Measurements from ENCODE around the gene RAB31. TPM values are rescaled to one million over a fixed set of nuclear protein-coding genes. Genes with fewer than 3 reads are reported as not detected.

Gene RAB31
- total and polyA plus RNA-seq, 2 of the 13 experiments (the other 11 are each of a cell fraction or from before 2014, with no cell fraction given) = 1.1 to 1.7 TPM

- TF ChIP-seq, protein P1, sequence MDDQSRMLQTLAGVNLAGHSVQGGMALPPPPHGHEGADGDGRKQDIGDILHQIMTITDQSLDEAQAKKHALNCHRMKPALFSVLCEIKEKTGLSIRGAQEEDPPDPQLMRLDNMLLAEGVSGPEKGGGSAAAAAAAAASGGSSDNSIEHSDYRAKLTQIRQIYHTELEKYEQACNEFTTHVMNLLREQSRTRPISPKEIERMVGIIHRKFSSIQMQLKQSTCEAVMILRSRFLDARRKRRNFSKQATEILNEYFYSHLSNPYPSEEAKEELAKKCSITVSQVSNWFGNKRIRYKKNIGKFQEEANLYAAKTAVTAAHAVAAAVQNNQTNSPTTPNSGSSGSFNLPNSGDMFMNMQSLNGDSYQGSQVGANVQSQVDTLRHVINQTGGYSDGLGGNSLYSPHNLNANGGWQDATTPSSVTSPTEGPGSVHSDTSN (CRISPR knock-in tag; IDR thresholded peaks at IDR 0.05; ENCODE audit: borderline replicate concordance) = no peak
- TF ChIP-seq NR2F2 (IDR thresholded peaks at IDR 0.05; ENCODE audit: borderline replicate concordance, low read depth) = peak; percentile 50; the same call in 1 of the 2 replicates
- TF ChIP-seq SAP130 (CRISPR knock-in tag; IDR thresholded peaks at IDR 0.05; ENCODE audit: low read depth) = peak; percentile 70
- TF ChIP-seq HNF4A (CRISPR knock-in tag; IDR thresholded peaks at IDR 0.05) = peak; percentile 43; the same call in 1 of the 2 replicates
- TF ChIP-seq, protein P2, sequence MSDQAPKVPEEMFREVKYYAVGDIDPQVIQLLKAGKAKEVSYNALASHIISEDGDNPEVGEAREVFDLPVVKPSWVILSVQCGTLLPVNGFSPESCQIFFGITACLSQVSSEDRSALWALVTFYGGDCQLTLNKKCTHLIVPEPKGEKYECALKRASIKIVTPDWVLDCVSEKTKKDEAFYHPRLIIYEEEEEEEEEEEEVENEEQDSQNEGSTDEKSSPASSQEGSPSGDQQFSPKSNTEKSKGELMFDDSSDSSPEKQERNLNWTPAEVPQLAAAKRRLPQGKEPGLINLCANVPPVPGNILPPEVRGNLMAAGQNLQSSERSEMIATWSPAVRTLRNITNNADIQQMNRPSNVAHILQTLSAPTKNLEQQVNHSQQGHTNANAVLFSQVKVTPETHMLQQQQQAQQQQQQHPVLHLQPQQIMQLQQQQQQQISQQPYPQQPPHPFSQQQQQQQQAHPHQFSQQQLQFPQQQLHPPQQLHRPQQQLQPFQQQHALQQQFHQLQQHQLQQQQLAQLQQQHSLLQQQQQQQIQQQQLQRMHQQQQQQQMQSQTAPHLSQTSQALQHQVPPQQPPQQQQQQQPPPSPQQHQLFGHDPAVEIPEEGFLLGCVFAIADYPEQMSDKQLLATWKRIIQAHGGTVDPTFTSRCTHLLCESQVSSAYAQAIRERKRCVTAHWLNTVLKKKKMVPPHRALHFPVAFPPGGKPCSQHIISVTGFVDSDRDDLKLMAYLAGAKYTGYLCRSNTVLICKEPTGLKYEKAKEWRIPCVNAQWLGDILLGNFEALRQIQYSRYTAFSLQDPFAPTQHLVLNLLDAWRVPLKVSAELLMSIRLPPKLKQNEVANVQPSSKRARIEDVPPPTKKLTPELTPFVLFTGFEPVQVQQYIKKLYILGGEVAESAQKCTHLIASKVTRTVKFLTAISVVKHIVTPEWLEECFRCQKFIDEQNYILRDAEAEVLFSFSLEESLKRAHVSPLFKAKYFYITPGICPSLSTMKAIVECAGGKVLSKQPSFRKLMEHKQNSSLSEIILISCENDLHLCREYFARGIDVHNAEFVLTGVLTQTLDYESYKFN (CRISPR knock-in tag; conservative IDR thresholded peaks at IDR 0.05) = peak; percentile 71
- TF ChIP-seq, protein P3, sequence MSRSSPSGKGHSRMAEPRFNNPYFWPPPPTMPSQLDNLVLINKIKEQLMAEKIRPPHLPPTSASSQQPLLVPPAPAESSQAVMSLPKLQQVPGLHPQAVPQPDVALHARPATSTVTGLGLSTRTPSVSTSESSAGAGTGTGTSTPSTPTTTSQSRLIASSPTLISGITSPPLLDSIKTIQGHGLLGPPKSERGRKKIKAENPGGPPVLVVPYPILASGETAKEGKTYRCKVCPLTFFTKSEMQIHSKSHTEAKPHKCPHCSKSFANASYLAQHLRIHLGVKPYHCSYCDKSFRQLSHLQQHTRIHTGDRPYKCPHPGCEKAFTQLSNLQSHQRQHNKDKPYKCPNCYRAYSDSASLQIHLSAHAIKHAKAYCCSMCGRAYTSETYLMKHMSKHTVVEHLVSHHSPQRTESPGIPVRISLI (CRISPR knock-in tag; IDR thresholded peaks at IDR 0.05; ENCODE audit: borderline replicate concordance) = peak; percentile 84; the same call in 1 of the 2 replicates
- peak in 1 of 2 experiments; percentile 59; a peak in 1 of 4 replicates for TF ChIP-seq KLF16 (CRISPR knock-in tag; IDR thresholded peaks at IDR 0.05)
- TF ChIP-seq GATAD2A (CRISPR knock-in tag; IDR thresholded peaks at IDR 0.05) = peak; percentile 84
- TF ChIP-seq ZNF792 (CRISPR knock-in tag; IDR thresholded peaks at IDR 0.05) = no peak; the same call in 1 of the 2 replicates
- TF ChIP-seq RARA (CRISPR knock-in tag; IDR thresholded peaks at IDR 0.05) = peak; percentile 86
- TF ChIP-seq ESRRA (CRISPR knock-in tag; IDR thresholded peaks at IDR 0.05; ENCODE audit: low read depth) = peak; percentile 76; the same call in 1 of the 2 replicates
- TF ChIP-seq YEATS2 (CRISPR knock-in tag; IDR thresholded peaks at IDR 0.05; ENCODE audit: borderline replicate concordance) = peak; percentile 42; the same call in 1 of the 2 replicates
- no peak for TF ChIP-seq HIC2 (CRISPR knock-in tag; IDR thresholded peaks at IDR 0.05; ENCODE audit: low read depth)
- no peak for TF ChIP-seq SMARCC2 (IDR thresholded peaks at IDR 0.05)
- TF ChIP-seq, protein P4, sequence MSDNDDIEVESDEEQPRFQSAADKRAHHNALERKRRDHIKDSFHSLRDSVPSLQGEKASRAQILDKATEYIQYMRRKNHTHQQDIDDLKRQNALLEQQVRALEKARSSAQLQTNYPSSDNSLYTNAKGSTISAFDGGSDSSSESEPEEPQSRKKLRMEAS (IDR thresholded peaks at IDR 0.05) = 0 out of 2 replicates have a peak, but pooled peaks have one; percentile 22
- TF ChIP-seq ZBTB20 (CRISPR knock-in tag; IDR thresholded peaks at IDR 0.05; ENCODE audit: borderline replicate concordance, low read depth) = peak; percentile 92; the same call in 1 of the 2 replicates
- TF ChIP-seq TOPORS (CRISPR knock-in tag; IDR thresholded peaks at IDR 0.05) = no peak
- TF ChIP-seq FOXK1 (CRISPR knock-in tag; IDR thresholded peaks at IDR 0.05; ENCODE audit: borderline replicate concordance, low read depth) = peak; percentile 62; the same call in 1 of the 2 replicates
- peak; percentile 65 for TF ChIP-seq HDAC2 (CRISPR knock-in tag; IDR thresholded peaks at IDR 0.05)
- TF ChIP-seq KMT2B (CRISPR knock-in tag; IDR thresholded peaks at IDR 0.05) = 0 out of 2 replicates have a peak, but pooled peaks have one; percentile 45
Observed at GRCh38 chr18:9814431-9814830, 106.3 kb downstream of the RAB31 start (continued).
